ENCODE measurements around the gene UBE2O.

UBE2O gene

DNA sequence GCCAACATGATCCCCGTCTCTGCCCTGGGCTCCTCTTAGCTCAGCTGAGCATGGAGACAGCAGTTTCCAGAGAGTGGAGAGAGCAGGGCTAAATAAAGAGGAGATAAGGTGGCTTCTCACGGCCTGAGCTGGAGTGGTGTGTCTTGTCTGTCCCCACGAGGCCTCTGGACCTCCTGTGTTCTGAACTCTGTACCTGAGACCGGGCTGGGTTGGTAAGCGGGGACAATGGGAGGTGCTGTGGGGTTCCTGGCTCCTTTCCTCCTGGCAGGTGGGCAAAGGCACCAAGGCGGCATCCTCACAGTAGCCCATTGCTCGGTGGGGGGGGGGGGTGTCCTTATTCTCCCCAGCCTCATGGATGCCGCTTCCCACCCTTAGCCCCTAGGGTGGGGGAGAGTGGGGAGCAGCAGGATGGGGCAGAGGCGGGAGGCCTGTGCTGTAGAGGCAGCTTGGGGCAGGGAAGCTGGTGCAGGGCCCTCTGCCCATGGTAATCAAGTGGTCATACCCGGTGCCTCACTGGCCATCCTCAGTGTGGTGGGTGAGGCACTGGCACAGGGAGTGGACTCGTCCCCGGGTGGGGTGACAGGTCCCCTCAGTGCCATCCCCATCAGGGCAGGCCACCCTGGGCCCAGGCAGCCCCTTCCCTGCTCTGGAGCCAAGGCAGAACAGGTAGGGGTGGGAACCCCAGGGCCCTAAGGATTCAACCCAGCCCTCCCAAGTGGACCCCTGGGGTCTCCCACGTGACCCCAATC is 17.2 kb upstream of the UBE2O start:
- TF ChIP-seq, protein P1, sequence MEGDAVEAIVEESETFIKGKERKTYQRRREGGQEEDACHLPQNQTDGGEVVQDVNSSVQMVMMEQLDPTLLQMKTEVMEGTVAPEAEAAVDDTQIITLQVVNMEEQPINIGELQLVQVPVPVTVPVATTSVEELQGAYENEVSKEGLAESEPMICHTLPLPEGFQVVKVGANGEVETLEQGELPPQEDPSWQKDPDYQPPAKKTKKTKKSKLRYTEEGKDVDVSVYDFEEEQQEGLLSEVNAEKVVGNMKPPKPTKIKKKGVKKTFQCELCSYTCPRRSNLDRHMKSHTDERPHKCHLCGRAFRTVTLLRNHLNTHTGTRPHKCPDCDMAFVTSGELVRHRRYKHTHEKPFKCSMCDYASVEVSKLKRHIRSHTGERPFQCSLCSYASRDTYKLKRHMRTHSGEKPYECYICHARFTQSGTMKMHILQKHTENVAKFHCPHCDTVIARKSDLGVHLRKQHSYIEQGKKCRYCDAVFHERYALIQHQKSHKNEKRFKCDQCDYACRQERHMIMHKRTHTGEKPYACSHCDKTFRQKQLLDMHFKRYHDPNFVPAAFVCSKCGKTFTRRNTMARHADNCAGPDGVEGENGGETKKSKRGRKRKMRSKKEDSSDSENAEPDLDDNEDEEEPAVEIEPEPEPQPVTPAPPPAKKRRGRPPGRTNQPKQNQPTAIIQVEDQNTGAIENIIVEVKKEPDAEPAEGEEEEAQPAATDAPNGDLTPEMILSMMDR (conservative IDR thresholded peaks at IDR 0.05) = no peak
- H3K27ac ChIP-seq = no peak overlapping the region

DNA sequence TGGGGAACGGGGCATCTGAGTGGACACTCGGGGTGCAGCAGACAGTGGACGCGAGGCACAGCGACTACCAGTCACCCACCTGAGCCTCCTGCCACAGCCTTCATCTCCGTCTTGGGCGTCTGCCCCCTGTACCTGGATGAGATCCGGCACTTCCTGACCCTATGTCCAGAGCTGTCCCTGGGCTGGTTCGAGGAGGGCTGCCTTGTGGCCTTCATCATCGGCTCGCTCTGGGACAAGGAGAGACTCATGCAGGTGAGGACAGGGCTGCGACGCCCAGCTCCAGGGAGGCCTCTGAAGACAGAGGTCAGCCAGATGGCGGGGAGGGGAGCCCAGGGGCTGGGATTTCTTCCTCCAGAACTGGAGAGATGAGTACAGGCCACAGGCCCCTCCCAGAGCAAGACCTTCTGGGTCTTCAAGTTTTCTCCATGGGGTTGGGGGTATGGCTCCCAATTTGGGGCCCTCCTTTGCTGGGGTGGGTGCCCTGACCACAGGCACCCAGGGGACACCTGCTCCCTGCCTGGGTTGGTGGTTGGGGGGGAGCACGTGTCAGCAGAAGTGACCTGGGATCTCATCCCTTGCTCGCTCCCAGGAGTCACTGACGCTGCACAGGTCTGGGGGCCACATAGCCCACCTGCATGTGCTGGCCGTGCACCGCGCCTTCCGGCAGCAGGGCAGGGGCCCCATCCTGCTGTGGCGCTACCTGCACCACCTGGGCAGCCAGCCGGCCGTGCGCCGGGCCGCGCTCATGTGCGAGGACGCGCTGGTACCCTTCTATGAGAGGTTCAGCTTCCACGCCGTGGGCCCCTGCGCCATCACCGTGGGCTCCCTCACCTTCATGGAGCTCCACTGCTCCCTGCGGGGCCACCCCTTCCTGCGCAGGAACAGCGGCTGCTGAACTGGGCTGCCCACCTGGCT is 16.4 kb upstream of the UBE2O start:
- H3K27ac ChIP-seq = no peak overlapping the region
- TF ChIP-seq, protein P1 (conservative IDR thresholded peaks at IDR 0.05) = no peak

DNA sequence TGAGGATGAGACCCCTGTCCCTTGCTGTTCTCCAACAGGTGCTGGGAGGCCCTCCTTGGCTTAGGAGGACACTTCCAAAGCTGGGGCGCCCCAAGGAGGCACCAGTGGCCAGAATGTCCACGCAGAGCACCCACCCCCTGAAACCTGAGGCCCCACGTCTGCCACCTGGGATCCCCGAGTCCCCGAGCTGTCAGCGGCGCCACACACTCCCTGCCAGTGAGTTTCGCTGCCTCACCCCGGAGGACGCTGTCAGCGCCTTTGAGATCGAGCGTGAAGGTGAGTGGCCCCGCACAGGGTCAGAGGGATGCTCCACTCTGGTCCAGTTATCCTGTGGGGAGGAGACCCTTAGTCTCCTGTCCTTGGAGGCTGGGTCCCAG is 15.7 kb upstream of the UBE2O start:
- no peak overlapping the region for H3K27ac ChIP-seq
- TF ChIP-seq, protein P1 (conservative IDR thresholded peaks at IDR 0.05) = no peak

DNA sequence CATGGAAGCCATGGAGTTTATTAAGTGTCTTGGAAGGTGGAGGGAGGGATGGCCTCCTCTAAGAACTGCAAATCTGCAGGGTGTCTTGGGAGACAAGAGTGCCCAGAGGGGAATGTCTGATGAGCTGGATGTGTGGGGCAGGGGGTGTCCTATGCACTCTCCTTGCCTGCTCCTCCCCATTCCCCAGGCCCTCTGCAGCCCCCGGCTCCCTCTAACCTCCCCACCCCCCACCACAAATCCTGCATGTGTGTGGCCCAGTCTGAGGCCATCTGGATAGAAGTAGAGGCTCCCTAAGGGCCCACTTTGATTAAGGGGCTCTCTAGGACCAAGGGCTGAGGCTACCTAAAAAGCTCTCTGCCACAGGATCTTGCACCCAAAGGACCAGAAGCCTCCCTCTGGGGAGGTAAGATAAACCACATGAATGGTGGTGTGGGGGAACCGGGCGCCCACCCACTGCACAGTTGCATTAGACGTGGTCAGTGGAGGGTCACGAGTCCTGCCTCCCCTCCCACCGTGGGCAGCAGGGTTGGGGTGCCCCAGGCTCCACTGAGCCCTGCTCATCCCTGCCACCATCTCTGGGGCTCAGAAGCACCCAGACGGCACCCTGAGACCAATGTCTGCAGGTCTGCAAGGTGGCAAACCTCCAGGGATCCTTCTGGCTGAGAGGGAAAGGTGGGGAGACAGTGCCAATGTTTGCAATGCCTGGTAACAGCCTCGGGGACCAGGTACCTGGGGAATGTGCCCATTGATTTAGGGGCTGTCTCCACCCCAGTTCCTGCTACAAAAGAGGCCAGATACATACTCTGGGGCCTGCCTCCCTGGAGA is 15.1 kb upstream of the UBE2O start:
- TF ChIP-seq, protein P1 (conservative IDR thresholded peaks at IDR 0.05) = no peak
- no peak overlapping the region for H3K27ac ChIP-seq

DNA sequence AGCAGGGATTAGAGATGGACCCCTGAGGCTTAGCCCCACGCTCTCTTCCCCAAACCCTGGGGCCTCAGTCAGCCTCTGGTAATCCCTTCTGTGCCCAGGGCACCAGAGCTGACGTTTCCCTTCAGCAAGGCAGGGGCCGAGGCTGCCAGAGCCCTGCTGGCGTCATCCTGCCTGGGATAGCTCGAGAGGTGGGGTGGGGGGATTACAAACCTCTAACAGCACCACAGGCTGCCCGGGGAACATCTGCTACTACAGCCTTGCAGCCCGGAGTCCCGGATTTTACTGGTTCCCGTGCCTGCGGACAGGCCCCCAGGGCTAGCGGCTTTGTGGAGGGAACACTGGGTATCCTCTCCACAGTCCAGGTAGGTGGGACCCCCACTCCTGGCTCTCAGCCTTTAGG is 14.4 kb upstream of the UBE2O start, which contains the start of gene AANAT:
TSS of gene AANAT (plus strand) at position 238 of the 400 bp plus-strand sequence. CDS start 1,144 bp downstream, outside the sequence.
- H3K27ac ChIP-seq = no peak within 1 kb of the TSS
- TF ChIP-seq, protein P1 (conservative IDR thresholded peaks at IDR 0.05) = no peak

- H3K27ac ChIP-seq = no peak overlapping the region
- TF ChIP-seq, protein P1 (conservative IDR thresholded peaks at IDR 0.05) = no peak
Observed at GRCh38 chr17:76466775-76467130, 13.8 kb upstream of the UBE2O start.
